HG03521 (cell line): ENCODE results near the gene TBC1D4.
A peak's percentile ranks its signal among the peaks of the same experiment; 100 is the strongest.
"Not testable (repeated sequence)": the region's sequence is repeated elsewhere in the genome, so short reads cannot be mapped to it uniquely, and the experiment has no call there.

Experiments
- ATAC-seq: cut with Tn5 transposase; IDR thresholded peaks from one replicate; pipeline ENCODE4 v1.9.1; 2021; ENCODE audit warnings: mild to moderate bottlenecking, moderate library complexity; ENCODE audit not compliant: unreplicated experiment

TBC1D4 gene

DNA sequence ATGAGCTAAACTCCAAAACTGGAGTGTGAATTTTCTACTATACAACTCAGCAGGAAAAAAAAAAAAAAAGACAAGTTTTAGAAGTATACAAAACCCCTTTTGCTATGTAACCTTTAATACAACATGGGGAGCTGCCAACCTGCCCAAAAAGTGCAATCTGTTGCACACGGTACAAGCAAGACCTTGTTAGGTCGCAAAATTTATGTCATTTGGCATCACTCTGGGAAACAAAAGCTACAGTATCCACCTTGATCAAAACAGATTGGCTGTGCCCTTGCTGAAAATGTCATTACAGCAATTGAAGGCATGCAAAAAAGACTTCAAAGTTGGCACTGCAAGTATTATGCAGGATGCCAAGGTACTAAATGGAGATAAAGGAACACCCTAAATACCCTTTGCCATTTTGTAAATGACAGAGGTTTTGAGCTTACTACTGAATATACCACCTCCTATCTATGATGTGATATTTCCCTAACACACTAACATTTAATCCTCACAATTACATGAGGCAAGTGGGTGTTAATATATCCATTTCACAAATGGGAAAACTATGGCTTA lies 150.1 kb downstream of the TBC1D4 start:
- no peak for ATAC-seq

DNA sequence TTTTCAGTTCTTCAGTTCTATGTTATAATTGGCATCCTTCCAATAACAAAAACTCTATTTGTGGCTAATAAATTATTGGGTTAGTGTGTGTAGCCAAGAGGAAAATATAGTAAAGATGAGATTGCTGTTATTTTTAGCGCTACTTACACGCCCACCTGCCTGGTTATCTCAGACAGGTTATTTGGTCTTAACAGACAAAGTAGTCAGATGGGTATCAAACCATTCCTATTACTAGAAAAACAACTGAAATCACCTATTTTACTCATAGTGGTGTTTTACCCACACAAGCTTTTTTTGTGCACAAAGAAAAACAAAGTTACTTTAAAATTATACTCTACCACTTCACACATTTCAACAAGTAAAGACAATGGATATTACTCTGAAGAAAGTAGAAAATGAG lies 151.2 kb downstream of the TBC1D4 start:
- no peak for ATAC-seq

GRCh38 chr13:75329723-75330122 lies 152.2 kb downstream of the TBC1D4 start:
- ATAC-seq, result no peak

DNA sequence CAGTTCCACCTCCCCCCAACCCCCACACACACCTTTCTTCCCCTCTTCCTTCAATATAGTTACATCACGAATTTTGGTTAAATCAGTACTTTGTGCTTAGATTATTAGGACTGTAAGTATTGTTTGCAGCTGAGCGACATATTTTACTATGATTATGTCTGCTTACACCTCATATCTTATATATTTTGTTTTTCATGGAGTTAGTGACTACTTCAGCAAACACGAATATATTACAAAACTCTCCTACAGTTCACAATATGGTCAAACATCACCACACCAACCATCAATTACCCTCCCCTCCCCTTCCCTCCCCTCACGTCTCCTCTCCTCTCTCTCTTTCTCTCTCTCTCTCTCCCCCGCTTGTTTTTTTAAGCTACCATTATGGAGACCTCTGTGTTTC lies 152.9 kb downstream of the TBC1D4 start:
- no peak for ATAC-seq

GRCh38 chr13:75327135-75327510 lies 154.8 kb downstream of the TBC1D4 start:
- ATAC-seq, result no peak

- peak; percentile 90 for ATAC-seq
These were observed 155.5 kb downstream of the TBC1D4 start for GRCh38 chr13:75326173-75327134.

GRCh38 chr13:75325711-75326110 lies 156.3 kb downstream of the TBC1D4 start:
- no peak for ATAC-seq

DNA sequence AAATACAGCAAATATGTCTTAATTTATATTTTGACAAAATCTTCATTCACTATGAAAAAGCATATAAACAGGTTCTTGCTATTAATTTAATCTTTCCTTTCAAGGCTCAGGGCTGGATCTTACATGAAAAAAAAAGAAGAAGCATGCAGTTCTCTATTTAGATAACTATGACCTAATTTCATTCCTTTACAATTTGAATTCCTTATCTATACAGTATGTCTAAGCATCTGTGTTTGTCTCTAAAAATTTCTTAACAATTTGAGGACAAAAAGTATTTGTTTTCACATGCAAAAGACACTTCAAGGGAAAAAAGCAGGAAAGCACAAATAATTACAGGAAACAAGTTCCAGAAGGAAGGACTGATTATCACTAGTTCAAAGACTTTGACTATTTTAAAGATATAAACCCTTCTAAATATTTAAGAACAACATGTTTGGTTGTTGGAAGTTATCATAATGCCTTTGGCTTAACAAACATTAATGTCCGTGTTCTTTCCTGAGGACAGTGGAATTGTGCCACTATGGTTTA lies 157.5 kb downstream of the TBC1D4 start:
- ATAC-seq, result no peak

DNA sequence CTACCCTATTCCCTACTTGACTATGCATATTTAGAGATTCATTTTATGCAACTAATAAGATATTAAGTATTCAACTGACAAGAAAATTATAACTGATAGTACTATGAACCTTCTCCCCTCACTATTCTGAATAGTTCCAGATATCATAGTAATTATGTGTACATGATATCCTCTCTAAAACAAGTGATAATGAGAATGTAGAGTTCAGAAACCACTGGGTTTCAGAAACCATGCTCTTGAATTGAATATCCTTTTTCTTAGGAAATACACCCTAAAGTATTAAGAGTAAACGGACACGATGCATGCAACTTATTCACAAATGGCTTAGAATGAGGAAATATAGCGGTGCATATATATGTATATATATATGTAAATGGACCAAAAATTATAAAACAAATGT lies 160.9 kb downstream of the TBC1D4 start:
- no peak for ATAC-seq

DNA sequence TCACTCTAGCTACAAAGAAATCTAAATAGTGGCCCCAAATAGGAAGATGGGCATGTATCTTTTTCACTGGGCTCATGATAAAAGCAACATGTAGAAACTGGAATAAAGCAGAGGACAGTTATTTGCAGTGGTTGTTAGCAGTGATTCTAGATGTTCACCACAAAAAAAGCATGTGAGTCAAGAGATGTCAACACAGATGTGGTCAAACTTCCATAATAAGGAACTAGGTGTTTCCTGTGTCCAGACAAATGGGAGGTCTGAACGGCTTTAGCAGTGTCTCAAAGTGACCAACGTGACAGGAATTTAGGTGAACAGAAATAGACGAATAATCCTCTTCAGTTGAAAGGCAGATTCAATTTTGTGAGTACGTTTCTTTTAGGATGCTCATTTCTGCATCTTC lies 162.7 kb downstream of the TBC1D4 start:
- no peak for ATAC-seq

DNA sequence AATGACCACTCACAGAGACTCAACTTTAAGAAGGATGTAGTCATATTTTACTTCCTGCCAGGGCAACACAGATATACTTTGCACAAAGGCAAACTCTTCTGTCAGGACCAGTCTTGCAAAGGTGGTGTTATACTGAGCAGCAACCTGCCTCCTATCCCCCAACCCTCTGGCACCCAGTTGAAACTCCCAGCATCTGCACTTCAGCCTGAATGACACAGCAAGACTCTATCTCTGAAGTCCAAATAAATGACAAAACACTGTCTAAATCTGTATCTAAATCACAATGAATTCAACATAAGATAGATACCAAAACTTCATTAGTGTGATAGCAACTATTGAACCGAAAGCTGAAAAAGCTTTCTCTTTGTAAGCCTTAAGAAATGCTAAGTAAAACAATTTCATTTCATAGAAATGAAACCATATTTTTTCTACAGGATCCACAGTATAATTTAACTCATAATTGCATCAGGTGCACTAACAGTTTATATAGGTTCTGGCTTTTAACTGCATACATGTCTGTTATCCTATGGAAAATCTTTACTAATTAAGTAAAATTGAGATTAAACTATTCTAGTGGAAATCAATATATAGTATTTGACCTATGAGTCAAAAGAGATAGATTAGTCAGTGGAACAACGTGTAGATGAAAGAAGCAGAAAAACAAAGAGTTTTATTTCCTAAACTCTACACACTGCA lies 163.7 kb downstream of the TBC1D4 start:
- ATAC-seq, result no peak

GRCh38 chr13:75316427-75316826 lies 165.5 kb downstream of the TBC1D4 start:
- ATAC-seq, result no peak

DNA sequence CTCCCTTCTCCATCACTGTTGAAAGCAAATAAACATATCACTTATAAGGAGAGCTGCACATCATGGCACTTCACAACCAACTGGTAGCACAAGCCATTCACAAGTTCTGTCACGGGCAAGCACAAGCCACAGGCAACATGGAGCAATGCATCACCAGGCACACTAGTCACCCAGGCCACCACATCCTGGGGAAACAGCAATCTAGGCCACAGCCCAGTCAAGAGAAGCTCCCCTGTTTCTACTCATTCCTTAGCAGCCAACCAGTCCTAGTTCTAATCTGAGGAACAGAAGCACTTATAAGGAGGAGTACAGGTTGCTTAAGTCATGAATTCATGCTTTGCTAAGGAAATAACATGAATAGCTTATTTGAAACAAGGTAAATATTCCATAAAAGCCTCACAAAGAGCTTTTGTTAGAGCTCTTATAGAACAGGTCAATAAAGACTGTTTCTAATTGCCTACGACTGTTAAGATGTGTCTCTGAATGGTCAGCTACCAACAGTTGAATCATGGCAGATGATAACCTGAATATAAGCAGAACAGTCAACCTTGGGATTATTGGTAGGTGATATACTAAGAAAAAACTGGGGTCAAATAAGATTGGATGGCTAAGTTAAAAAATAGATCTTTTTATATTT lies 169.0 kb downstream of the TBC1D4 start:
- ATAC-seq, result no peak

- ATAC-seq, result no peak
These were observed 171.9 kb downstream of the TBC1D4 start for GRCh38 chr13:75309981-75310580.

- no peak for ATAC-seq
These were observed 173.7 kb downstream of the TBC1D4 start for GRCh38 chr13:75308222-75308621.

GRCh38 chr13:75307370-75307949 lies 174.5 kb downstream of the TBC1D4 start:
- ATAC-seq, result no peak

DNA sequence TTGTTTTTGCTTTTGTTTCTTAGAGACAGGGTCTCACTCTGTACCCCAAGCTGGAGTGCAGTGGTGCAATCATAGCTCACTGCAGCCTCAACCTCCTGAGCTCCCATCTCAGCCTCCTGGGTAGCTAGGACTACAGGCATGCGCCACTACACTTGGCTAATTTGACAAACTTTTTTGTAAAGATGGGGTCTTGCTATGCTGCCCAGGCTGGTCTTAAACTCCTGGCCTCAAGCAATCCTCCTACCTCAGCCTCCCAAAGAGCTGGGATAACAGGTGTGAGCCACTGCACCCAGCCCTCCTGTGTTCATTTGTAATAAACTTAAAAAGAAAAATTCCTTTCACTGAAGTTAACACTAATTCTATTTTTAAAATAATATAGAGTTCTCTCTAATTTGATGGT lies 175.0 kb downstream of the TBC1D4 start:
- ATAC-seq, result not testable (repeated sequence)

DNA sequence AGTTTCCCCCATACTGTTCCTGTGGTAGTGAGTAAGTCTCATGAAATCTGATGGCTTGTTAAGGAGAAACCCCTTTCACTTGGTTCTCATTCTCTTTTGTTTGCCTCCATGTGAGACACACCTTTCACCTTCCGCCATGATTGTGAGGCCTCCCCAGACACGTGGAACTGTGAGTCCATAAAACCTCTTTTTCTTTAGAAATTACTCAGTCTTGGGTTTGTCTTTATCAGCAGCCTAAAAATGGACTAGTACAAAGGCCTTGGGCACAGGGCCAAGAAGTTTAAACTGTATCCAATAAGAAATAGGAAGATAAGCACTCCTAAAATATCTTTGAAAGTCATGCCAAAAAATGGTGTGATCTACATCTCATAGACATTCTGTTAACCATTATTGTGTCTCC lies 176.9 kb downstream of the TBC1D4 start:
- ATAC-seq, result no peak

DNA sequence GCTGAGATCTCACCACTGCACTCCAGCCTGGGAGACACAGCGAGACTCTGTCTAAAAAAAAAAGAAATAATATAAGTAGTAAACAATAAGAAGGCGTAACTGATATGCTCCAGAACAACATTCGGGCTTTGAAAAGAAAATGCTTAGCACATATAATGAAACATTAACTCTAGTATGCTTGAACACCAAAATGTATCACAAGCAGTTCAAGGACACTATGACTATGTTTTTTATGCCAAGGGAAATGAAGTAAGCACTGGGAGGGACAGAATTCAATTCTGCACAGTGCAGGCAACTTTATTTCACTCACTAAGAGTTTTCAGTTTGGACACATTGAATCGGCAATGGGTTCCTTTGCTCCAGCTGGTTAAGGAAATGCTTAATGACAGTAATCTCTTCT lies 178.7 kb downstream of the TBC1D4 start:
- no peak for ATAC-seq

GRCh38 chr13:75302071-75302698 lies 179.8 kb downstream of the TBC1D4 start:
- ATAC-seq, result no peak
